Right lung (tissue), 5 donors: ENCODE data around the gene TENM3. TPM values are rescaled to one million over a fixed set of nuclear protein-coding genes. Genes with fewer than 3 reads are reported as not detected.

Experiments
- DNase-seq, 2 donors: peaks; one replicate each; pipeline ENCODE4 v3.0.0-alpha.2; 2013
- polyA plus RNA-seq, 5 donors: library from polyadenylated mRNA; unstranded; fragments of 120-200 nt; gene quantifications; one replicate each; pipeline versions ENCODE4 v1.2.1 to v1.2.3, GENCODE V29; 2013; ENCODE audit warnings: inconsistent platforms in 1 of 5, low replicate concordance in 1 of 5; ENCODE audit not compliant: insufficient read length in 5 of 5, insufficient read depth in 1 of 5

The TENM3 gene
- polyA plus RNA-seq, 5 donors: 1.9 to 4.6 (median 2.6) TPM

GRCh38 chr4:182684796-182685195 lies 441.6 kb downstream of the TENM3 start:
- no peak for DNase-seq

- DNase-seq: no peak
These were observed 444.9 kb downstream of the TENM3 start for GRCh38 chr4:182688081-182688480.

- DNase-seq: no peak
These were observed 451.3 kb downstream of the TENM3 start for GRCh38 chr4:182694551-182694950.

GRCh38 chr4:182695009-182695408 lies 451.8 kb downstream of the TENM3 start:
- no peak for DNase-seq

- DNase-seq: no peak
These were observed 452.6 kb downstream of the TENM3 start for GRCh38 chr4:182695842-182696241.

- DNase-seq: no peak
These were observed 453.9 kb downstream of the TENM3 start for GRCh38 chr4:182697094-182697493.

- no peak for DNase-seq
These were observed 455.0 kb downstream of the TENM3 start for GRCh38 chr4:182698212-182698611.

GRCh38 chr4:182699201-182699600 lies 456.0 kb downstream of the TENM3 start:
- DNase-seq: peak; percentile 38 to 43

- peak; percentile 82 to 85 for DNase-seq
These were observed 456.6 kb downstream of the TENM3 start for GRCh38 chr4:182699795-182700194.

GRCh38 chr4:182700362-182701160 lies 457.4 kb downstream of the TENM3 start:
- DNase-seq: peak in 1 of 2 donors; percentile 20

- no peak for DNase-seq
These were observed 460.9 kb downstream of the TENM3 start for GRCh38 chr4:182704077-182704476.

GRCh38 chr4:182704948-182705347 lies 461.7 kb downstream of the TENM3 start:
- DNase-seq: no peak

- DNase-seq: no peak
These were observed 462.2 kb downstream of the TENM3 start for GRCh38 chr4:182705389-182705788.

GRCh38 chr4:182711211-182711610 lies 468.0 kb downstream of the TENM3 start:
- DNase-seq: no peak

GRCh38 chr4:182715548-182715947 lies 472.3 kb downstream of the TENM3 start:
- DNase-seq: no peak

- DNase-seq: no peak
These were observed 473.0 kb downstream of the TENM3 start for GRCh38 chr4:182716192-182716591.

- DNase-seq: no peak
These were observed 474.8 kb downstream of the TENM3 start for GRCh38 chr4:182717788-182718583.

GRCh38 chr4:182724414-182724813 lies 481.2 kb downstream of the TENM3 start:
- no peak for DNase-seq

GRCh38 chr4:182729516-182729915 lies 486.3 kb downstream of the TENM3 start:
- no peak for DNase-seq

GRCh38 chr4:182730791-182731190 lies 487.6 kb downstream of the TENM3 start:
- DNase-seq: no peak

GRCh38 chr4:182736207-182736606 lies 493.0 kb downstream of the TENM3 start:
- no peak for DNase-seq

GRCh38 chr4:182738283-182739047 lies 495.3 kb downstream of the TENM3 start:
- DNase-seq: no peak
